HEK293T (cell line): ENCODE data around the gene DHRS13.
A peak's percentile ranks its signal among the peaks of the same experiment; 100 is the strongest.
"Not testable (repeated sequence)": the region's sequence is repeated elsewhere in the genome, so short reads cannot be mapped to it uniquely, and the experiment has no call there.

Experiments used
- CTCF ChIA-PET: fragments of 350-600 bp; formaldehyde crosslinking; extraction: SDS; loops from one replicate; lab custom pipeline; 2021; ENCODE audit warnings: antibody characterized with exemption, inconsistent platforms; lab: Yijun Ruan, JAX
- POLR2A ChIA-PET: fragments of 350-600 bp; formaldehyde crosslinking; extraction: SDS; loops from one replicate; lab custom pipeline; 2020; ENCODE audit warnings: antibody characterized with exemption, inconsistent platforms; lab: Yijun Ruan, JAX
- DNase-seq: peaks from one replicate; pipeline ENCODE4 v3.0.0; 2012; ENCODE audit warnings: mixed read lengths; ENCODE audit errors: extremely low spot score
- ARNT ChIP-seq: fragments of 450-650 bp; IDR thresholded peaks from 2 replicates; pipeline ENCODE4 v1.6.1; 2017; ENCODE audit warnings: mild to moderate bottlenecking
- BHLHE40 ChIP-seq: fragments of 450-650 bp; IDR thresholded peaks from 2 replicates; pipeline ENCODE4 v1.6.1; 2016; ENCODE audit warnings: mild to moderate bottlenecking, moderate library complexity, borderline replicate concordance
- CTBP1 ChIP-seq: fragments of 450-650 bp; IDR thresholded peaks from 2 replicates; pipeline ENCODE4 v1.6.1; 2016; ENCODE audit warnings: borderline replicate concordance
- ELF4 ChIP-seq: fragments of 450-650 bp; IDR thresholded peaks from 2 replicates; pipeline ENCODE4 v1.6.1; 2017; ENCODE audit warnings: antibody characterized with exemption
- FOXA1 ChIP-seq: fragments of 450-650 bp; IDR thresholded peaks from 2 replicates; pipeline ENCODE4 v1.6.1; 2016; ENCODE audit warnings: mild to moderate bottlenecking
- FOXK2 ChIP-seq: fragments of 450-650 bp; IDR thresholded peaks from 2 replicates; pipeline ENCODE4 v1.6.1; 2016; ENCODE audit warnings: mild to moderate bottlenecking
- FOXM1 ChIP-seq: fragments of 450-650 bp; IDR thresholded peaks from 2 replicates; pipeline ENCODE4 v1.6.1; 2017; ENCODE audit warnings: mild to moderate bottlenecking, borderline replicate concordance
- HDGF ChIP-seq: fragments of 450-650 bp; IDR thresholded peaks from 2 replicates; pipeline ENCODE4 v1.6.1; 2017; ENCODE audit warnings: antibody characterized with exemption, borderline replicate concordance
- L3MBTL2 ChIP-seq: fragments of 450-650 bp; conservative IDR thresholded peaks from 2 replicates; pipeline ENCODE4 v1.6.1; 2016; ENCODE audit warnings: mild to moderate bottlenecking
- LEF1 ChIP-seq: fragments of 450-650 bp; IDR thresholded peaks from 2 replicates; pipeline ENCODE4 v1.6.1; 2017; ENCODE audit warnings: mild to moderate bottlenecking, borderline replicate concordance
- NFRKB ChIP-seq: fragments of 450-650 bp; IDR thresholded peaks from 2 replicates; pipeline ENCODE4 v1.6.1; 2016; ENCODE audit warnings: mild to moderate bottlenecking, moderate library complexity
- PKNOX1 ChIP-seq: fragments of 450-650 bp; IDR thresholded peaks from 2 replicates; pipeline ENCODE4 v1.6.1; 2016
- SP1 ChIP-seq: fragments of 450-650 bp; IDR thresholded peaks from 2 replicates; pipeline ENCODE4 v1.6.1; 2017
- SUZ12 ChIP-seq: fragments of 450-650 bp; IDR thresholded peaks from 2 replicates; pipeline ENCODE4 v1.6.1; 2016; ENCODE audit warnings: mild to moderate bottlenecking
- TARDBP ChIP-seq: fragments of 450-650 bp; IDR thresholded peaks from 2 replicates; pipeline ENCODE4 v1.6.1; 2016
- ZNF384 ChIP-seq: fragments of 450-650 bp; IDR thresholded peaks from 2 replicates; pipeline ENCODE4 v1.6.1; 2016

The DHRS13 gene

GRCh38 chr17:28855336-28855679 lies 47.6 kb downstream of the DHRS13 start:
- no peak for TF ChIP-seq CTBP1
- TF ChIP-seq NFRKB, result no peak
- no peak for TF ChIP-seq ARNT
- TF ChIP-seq BHLHE40, result no peak
- no peak for TF ChIP-seq SP1
- no peak for TF ChIP-seq HDGF
- TF ChIP-seq LEF1, result no peak
- no peak for TF ChIP-seq PKNOX1
- no peak for TF ChIP-seq FOXK2
- no peak for TF ChIP-seq FOXM1
- TF ChIP-seq ZNF384, result no peak
- TF ChIP-seq L3MBTL2, result no peak
- no peak for TF ChIP-seq SUZ12
- TF ChIP-seq TARDBP, result no peak
- TF ChIP-seq ELF4, result no peak
- TF ChIP-seq FOXA1, result no peak
- no peak for DNase-seq
- ChIA-PET POLR2A (interaction anchor here (1.0 to 2.1 kb wide), 3 partner anchors 12 to 91 kb away, joined by 3 to 5 read pairs (median 4); partner anchors contain the start of gene FAM222B), CTCF (no interaction called here)

GRCh38 chr17:28854457-28855335 lies 48.2 kb downstream of the DHRS13 start, which contains the start of gene ERAL1:
Gene ERAL1 (plus strand): TSS chr17:28855016. CDS start chr17:28855035, 19 bp downstream.
- DNase-seq, result peak; percentile 81
- POLR2A ChIA-PET, result interaction anchor here (1.0 to 2.1 kb wide), 5 partner anchors 11 to 105 kb away, joined by 3 to 20 read pairs (median 4); partner anchors contain the start of gene FAM222B
- CTCF ChIA-PET, result no interaction called here
- no peak for TF ChIP-seq FOXA1
- TF ChIP-seq PKNOX1, result no peak
- peak; percentile 65 for TF ChIP-seq L3MBTL2
- no peak for TF ChIP-seq FOXK2
- peak; percentile 33 for TF ChIP-seq ELF4
- TF ChIP-seq TARDBP, result no peak
- TF ChIP-seq BHLHE40, result no peak

GRCh38 chr17:28853295-28853694 lies 49.6 kb downstream of the DHRS13 start:
- ChIA-PET CTCF (no interaction called here), POLR2A (interaction anchor here (1.4 kb wide), 1 partner anchor 10 kb away, joined by 20 read pairs; the partner anchor contains the start of gene FAM222B)
- no peak for DNase-seq
- TF ChIP-seq SP1 (no peak), TARDBP (no peak), FOXK2 (no peak), ELF4 (no peak), SUZ12 (no peak), CTBP1 (no peak), NFRKB (no peak), BHLHE40 (no peak), HDGF (no peak), ARNT (no peak)

GRCh38 chr17:28849281-28849680 lies 53.6 kb downstream of the DHRS13 start:
- DNase-seq, result no peak
- POLR2A ChIA-PET, result no interaction called here
- TF ChIP-seq L3MBTL2, result no peak
- no peak for TF ChIP-seq FOXM1
- TF ChIP-seq ZNF384, result no peak
- no peak for TF ChIP-seq SUZ12
- CTCF ChIA-PET, result interaction anchor here (0.8 to 1.6 kb wide), 10 partner anchors 16 to 122 kb away, joined by 3 to 5 read pairs (median 3); partner anchors contain the start of gene PHF12

- POLR2A ChIA-PET, result not testable (repeated sequence)
- CTCF ChIA-PET, result interaction anchor here (0.8 to 1.6 kb wide), 9 partner anchors 17 to 122 kb away, joined by 3 to 5 read pairs (median 3); partner anchors contain the start of gene PHF12
- peak; percentile 43 for DNase-seq
Measured at GRCh38 chr17:28848667-28849066, 54.2 kb downstream of the DHRS13 start.
